D721Med (cell line): ENCODE data around the gene CHRNA10.

Source experiments
- DNase-seq: peaks from one replicate; pipeline ENCODE4 v3.0.0; 2011; ENCODE audit warnings: low spot score; ENCODE audit not compliant: insufficient read length
- FAIRE-seq: peaks from 2 replicates; lab custom pipeline; 2011; peaks lifted over from hg19 to GRCh38; lab: Jason Lieb, UNC
- TF ChIP-seq, protein P1 (sequence below): IDR thresholded peaks from 2 replicates; pipeline ENCODE4 v1.5.1; 2012; ENCODE audit warnings: mild to moderate bottlenecking, control low read depth; ENCODE audit not compliant: insufficient read depth; ENCODE audit errors: missing control alignments

Gene CHRNA10

DNA sequence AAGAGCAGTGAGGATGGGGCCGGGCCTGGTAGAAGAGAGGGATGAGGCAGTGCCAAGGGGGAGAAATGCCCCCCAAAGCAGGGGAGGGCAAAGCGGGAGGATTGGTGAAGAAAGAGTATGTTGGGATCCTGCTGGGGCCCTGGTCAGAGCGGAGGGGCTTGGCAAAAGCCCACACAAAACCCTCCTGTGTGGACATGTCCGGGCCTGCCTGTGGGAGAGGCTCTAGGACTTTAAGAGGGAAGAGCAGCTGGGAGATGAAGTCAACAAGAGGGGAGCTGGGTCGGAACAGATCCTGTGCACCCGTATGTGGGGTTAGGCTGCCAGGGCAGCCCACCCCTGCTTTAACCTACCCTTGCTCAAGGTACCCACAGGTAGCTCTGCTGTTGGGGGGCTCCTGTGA is 55.2 kb downstream of the CHRNA10 start:
- DNase-seq (no peak), FAIRE-seq (no peak)
- TF ChIP-seq, protein P1, sequence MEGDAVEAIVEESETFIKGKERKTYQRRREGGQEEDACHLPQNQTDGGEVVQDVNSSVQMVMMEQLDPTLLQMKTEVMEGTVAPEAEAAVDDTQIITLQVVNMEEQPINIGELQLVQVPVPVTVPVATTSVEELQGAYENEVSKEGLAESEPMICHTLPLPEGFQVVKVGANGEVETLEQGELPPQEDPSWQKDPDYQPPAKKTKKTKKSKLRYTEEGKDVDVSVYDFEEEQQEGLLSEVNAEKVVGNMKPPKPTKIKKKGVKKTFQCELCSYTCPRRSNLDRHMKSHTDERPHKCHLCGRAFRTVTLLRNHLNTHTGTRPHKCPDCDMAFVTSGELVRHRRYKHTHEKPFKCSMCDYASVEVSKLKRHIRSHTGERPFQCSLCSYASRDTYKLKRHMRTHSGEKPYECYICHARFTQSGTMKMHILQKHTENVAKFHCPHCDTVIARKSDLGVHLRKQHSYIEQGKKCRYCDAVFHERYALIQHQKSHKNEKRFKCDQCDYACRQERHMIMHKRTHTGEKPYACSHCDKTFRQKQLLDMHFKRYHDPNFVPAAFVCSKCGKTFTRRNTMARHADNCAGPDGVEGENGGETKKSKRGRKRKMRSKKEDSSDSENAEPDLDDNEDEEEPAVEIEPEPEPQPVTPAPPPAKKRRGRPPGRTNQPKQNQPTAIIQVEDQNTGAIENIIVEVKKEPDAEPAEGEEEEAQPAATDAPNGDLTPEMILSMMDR, result no peak
